HepG2 (cell line): ENCODE measurements around the gene RGS19. TPM values are rescaled to one million over a fixed set of nuclear protein-coding genes. Genes with fewer than 3 reads are reported as not detected.
A peak's percentile ranks its signal among the peaks of the same experiment; 100 is the strongest.

ENCODE experiments used
- ARID4A ChIP-seq: sonication (generic); formaldehyde crosslinking; IDR thresholded peaks from 2 replicates; pipeline ENCODE4 v1.5.0; 2020; ENCODE audit warnings: mild to moderate bottlenecking, missing genetic modification reagents, borderline replicate concordance
- ATF2 ChIP-seq: sonication (generic); formaldehyde crosslinking; IDR thresholded peaks from 2 replicates; pipeline ENCODE4 v1.4.0; 2020; ENCODE audit warnings: missing genetic modification reagents
- HDAC1 ChIP-seq: sonication (generic); formaldehyde crosslinking; IDR thresholded peaks from 2 replicates; pipeline ENCODE4 v1.5.1; 2020; ENCODE audit warnings: mild to moderate bottlenecking, missing genetic modification reagents
- HMGXB3 ChIP-seq: sonication (generic); formaldehyde crosslinking; IDR thresholded peaks from 2 replicates; pipeline ENCODE4 v1.4.0; 2020; ENCODE audit warnings: missing genetic modification reagents, borderline replicate concordance
- HNF1B ChIP-seq: sonication (generic); formaldehyde crosslinking; IDR thresholded peaks from 2 replicates; pipeline ENCODE4 v1.5.1; 2020; ENCODE audit warnings: mild to moderate bottlenecking, moderate library complexity, missing genetic modification reagents
- KDM5B ChIP-seq: sonication (generic); formaldehyde crosslinking; IDR thresholded peaks from 2 replicates; pipeline ENCODE4 v1.4.0; 2020; ENCODE audit warnings: missing genetic modification reagents, mild to moderate bottlenecking, borderline replicate concordance
- MLX ChIP-seq: IDR thresholded peaks from 2 replicates; pipeline ENCODE4 v1.6.1; 2016
- MNT ChIP-seq: fragments of 450-650 bp; IDR thresholded peaks from 2 replicates; pipeline ENCODE4 v1.6.1; 2016
- MXD4 ChIP-seq: IDR thresholded peaks from 2 replicates; pipeline ENCODE4 v1.6.1; 2016; ENCODE audit warnings: mild to moderate bottlenecking, missing biosample characterization, missing genetic modification reagents
- SOX13 ChIP-seq, 3 experiments: fragments of 450-650 bp in 1 of 3; sonication (generic) in 1 of 3; formaldehyde crosslinking in 1 of 3; IDR thresholded peaks in 2 of 3; conservative IDR thresholded peaks in 1 of 3; 2 replicates each; pipeline versions ENCODE4 v1.5.0 to v1.6.1; 2016 to 2020; ENCODE audit warnings: antibody characterized with exemption in 1 of 3, mild to moderate bottlenecking in 1 of 3, missing compliant biosample characterization in 1 of 3, missing genetic modification reagents in 1 of 3, moderate library complexity in 1 of 3
- SOX5 ChIP-seq: IDR thresholded peaks from 2 replicates; pipeline ENCODE4 v1.6.1; 2016; ENCODE audit warnings: borderline replicate concordance
- XRCC5 ChIP-seq: fragments of 200-400 bp; formaldehyde crosslinking; optimal IDR thresholded peaks from 2 replicates; pipeline ENCODE3; 2017; ENCODE audit warnings: mild to moderate bottlenecking, low read length
- ZFY ChIP-seq: sonication (generic); formaldehyde crosslinking; IDR thresholded peaks from 2 replicates; pipeline ENCODE4 v1.4.0; 2020; ENCODE audit warnings: missing genetic modification reagents
- ZNF777 ChIP-seq: sonication (generic); formaldehyde crosslinking; IDR thresholded peaks from 2 replicates; pipeline ENCODE4 v1.4.0; 2020; ENCODE audit warnings: missing genetic modification reagents
- polyA plus RNA-seq, 8 experiments: library from polyadenylated mRNA; depleted of rRNA in 3 of 8; stranded (reverse) in 7 of 8; unstranded in 1 of 8; fragments of >200 nt; fragmentation: Illumina TruSeq in 4 of 8; extraction: Trizol in 4 of 8; gene quantifications; 2 replicates each; pipeline versions ENCODE4 v1.2.1 to v1.2.3, GENCODE V29; 2011 to 2016; ENCODE audit warnings: low read depth in 4 of 8, missing spikeins in 1 of 8, mixed read lengths in 1 of 8; ENCODE audit not compliant: insufficient read depth in 1 of 8
- total RNA-seq, 5 experiments: library from RNA; depleted of rRNA; stranded (reverse); fragments of >200 nt; fragmentation: Illumina TruSeq; extraction: Trizol; gene quantifications; 2 replicates each; pipeline ENCODE4 v1.2.3, GENCODE V29; 2016; ENCODE audit warnings: low read depth in 1 of 5

RGS19 gene
- total and polyA plus RNA-seq, 2 of the 13 experiments (the other 11 are each of a cell fraction or from before 2014, with no cell fraction given): 10.7 to 11.9 TPM

GRCh38 chr20:64083378-64083803 is 4.1 kb upstream of the RGS19 start (continued):
- TF ChIP-seq HMGXB3: no peak
- TF ChIP-seq ARID4A (CRISPR knock-in tag): peak; percentile 61; the same call in 1 of the 2 replicates
- no peak for TF ChIP-seq ZNF777
- TF ChIP-seq MXD4 (CRISPR knock-in tag): 0 out of 2 replicates have a peak, but pooled peaks have one; percentile 15
- peak; percentile 82 for TF ChIP-seq XRCC5
- no peak for TF ChIP-seq MLX
- peak; percentile 59; the same call in 1 of the 2 replicates for TF ChIP-seq HDAC1 (CRISPR knock-in tag)
- TF ChIP-seq KDM5B: peak; percentile 65; the same call in 1 of the 2 replicates
- no peak; the same call in 1 of the 2 replicates for TF ChIP-seq SOX5 (CRISPR knock-in tag)
- no peak for TF ChIP-seq ATF2 (CRISPR knock-in tag)
- TF ChIP-seq HNF1B (CRISPR knock-in tag): peak; percentile 44; the same call in 1 of the 2 replicates
- TF ChIP-seq ZFY (CRISPR knock-in tag): 0 out of 2 replicates have a peak, but pooled peaks have one; percentile 42
- no peak for TF ChIP-seq MNT
- no peak for TF ChIP-seq SOX13 (IDR thresholded peaks at IDR 0.05)
- peak in 1 of 2 experiments; percentile 7; a peak in 1 of 4 replicates for TF ChIP-seq SOX13 (CRISPR knock-in tag; conservative IDR thresholded peaks at IDR 0.05 in 1 of 2, IDR thresholded peaks at IDR 0.05 in 1 of 2)
